ENCODE results near the gene VSNL1. TPM values are rescaled to one million over a fixed set of nuclear protein-coding genes. Genes with fewer than 3 reads are reported as not detected.

The VSNL1 gene
- total RNA-seq, 2 donors from 2014 or later = not detected

DNA sequence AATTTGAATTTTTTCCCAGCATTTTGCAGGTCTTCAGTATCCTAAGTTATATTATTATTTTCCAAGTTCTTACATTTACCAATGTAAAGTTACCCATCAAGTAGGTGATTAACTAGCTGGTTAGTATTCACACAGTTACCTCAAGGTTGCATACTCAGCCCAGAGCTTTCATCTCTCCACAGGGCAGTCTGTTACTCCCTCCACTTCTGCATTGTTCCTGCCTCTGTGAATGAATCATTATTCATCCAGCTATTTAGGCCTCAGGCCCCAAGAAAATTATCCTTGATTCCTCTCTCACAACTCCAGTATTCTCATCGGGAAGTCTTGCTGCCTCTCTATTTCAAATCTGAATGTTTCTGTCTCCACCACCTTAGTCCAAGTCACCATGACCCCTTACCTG, 121.0 kb downstream of the VSNL1 start:
- intact Hi-C loops (cut with DNase I) = no loop called here
- DNase-seq (ENCODE audit: low spot score) = no peak

DNA sequence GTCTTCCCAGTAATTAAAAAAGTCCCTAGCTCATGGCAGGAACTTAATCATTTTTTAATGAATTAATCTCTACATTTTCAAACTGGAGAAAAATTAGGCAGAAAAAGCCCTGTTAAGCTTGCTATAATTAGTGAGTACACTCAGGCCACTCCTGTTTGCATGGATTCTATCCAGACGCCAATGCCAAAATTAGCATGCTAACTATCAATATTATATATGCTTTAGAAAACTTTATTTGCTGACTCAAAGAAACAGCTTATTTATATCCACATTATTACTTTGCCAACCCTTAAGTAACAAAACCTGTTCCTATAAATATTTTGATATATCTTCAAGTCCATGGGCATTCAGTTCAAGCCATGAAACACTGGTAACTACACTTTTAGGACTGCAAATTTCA, 122.2 kb downstream of the VSNL1 start:
- DNase-seq (ENCODE audit: low spot score) = no peak
- intact Hi-C loops (cut with DNase I) = no loop called here

- intact Hi-C loops (cut with DNase I) = no loop called here
- no peak for DNase-seq (ENCODE audit: low spot score)
Measured at GRCh38 chr2:17664534-17664933, 124.0 kb downstream of the VSNL1 start.

DNA sequence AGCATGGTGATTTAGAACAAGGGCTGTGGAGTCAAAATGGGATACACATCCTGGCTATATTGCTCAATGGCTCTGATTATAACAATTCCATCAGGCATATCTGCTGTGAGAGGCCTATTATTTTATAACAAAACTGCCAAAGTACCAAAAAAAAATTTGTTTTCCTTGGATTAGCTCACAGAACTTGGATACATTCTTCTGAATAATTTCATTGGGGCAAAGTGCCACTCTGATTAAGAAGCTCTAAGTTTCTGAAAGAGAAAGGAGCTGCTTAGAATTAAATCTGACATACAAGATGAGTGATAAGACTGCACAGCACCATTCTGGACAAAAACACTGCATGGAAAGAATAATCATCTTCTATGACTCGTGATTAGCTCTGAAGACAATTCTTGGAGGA, 127.4 kb downstream of the VSNL1 start:
- intact Hi-C loops (cut with DNase I) = no loop called here
- no peak for DNase-seq (ENCODE audit: low spot score)

DNA sequence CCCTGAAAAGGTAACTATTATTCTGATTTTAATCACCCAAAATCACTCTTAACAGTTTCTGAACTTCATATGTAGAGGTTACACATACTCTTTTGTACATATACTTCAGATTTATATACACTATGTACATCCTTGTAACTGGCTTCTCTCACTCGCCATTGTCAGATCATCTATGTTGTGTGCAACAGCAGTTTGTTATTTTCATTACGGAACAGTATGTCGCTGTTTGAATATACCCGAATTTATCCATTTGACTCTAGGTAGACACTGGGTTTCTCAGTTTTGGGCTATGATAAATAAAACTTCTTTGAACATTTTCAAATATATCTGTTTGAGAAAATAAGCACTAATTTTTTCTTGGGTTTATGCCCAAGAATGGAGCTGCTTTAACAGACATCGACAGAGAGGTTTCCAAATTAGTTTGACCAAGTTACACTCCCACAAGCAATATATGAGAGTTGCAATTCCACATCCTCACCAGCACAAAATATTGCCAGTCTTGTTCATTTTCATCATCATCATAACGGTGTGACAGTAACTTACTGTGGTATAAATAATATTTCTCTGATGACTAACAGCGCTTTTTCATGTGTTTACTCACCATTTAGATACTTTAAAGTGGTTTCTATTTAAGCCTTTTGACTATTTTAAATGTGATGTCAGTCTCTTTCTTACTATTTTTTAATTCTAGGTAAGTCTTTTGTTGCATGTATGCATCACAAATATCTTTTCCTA, 132.3 kb downstream of the VSNL1 start:
- intact Hi-C loops (cut with DNase I) = no loop called here

GRCh38 chr2:17674817-17675216, 134.3 kb downstream of the VSNL1 start:
- DNase-seq (ENCODE audit: low spot score) = no peak
- intact Hi-C loops (cut with DNase I) = no loop called here

More for the DNA sequence above, 132.3 kb downstream of the VSNL1 start:
- no peak for DNase-seq (ENCODE audit: low spot score)

DNA sequence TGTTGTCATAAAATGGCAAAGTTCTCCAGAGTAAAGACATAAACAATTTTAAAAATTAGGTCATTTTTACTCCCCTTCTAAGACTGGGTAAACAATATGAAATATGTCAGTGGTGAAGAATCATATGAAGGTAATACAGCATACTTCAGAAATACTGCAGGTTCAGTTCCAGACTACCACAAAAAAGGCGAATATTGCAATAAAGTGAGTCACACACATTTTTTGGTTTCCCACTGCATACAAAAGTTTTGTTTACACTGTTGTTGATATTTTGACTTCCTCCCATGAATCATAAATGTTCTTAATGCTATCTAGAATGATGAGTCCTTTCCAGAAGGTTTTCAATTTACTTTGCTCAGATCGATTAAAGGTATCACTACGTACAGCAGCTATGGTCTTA, 139.6 kb downstream of the VSNL1 start:
- intact Hi-C loops (cut with DNase I) = no loop called here
- DNase-seq (ENCODE audit: low spot score) = no peak

DNA sequence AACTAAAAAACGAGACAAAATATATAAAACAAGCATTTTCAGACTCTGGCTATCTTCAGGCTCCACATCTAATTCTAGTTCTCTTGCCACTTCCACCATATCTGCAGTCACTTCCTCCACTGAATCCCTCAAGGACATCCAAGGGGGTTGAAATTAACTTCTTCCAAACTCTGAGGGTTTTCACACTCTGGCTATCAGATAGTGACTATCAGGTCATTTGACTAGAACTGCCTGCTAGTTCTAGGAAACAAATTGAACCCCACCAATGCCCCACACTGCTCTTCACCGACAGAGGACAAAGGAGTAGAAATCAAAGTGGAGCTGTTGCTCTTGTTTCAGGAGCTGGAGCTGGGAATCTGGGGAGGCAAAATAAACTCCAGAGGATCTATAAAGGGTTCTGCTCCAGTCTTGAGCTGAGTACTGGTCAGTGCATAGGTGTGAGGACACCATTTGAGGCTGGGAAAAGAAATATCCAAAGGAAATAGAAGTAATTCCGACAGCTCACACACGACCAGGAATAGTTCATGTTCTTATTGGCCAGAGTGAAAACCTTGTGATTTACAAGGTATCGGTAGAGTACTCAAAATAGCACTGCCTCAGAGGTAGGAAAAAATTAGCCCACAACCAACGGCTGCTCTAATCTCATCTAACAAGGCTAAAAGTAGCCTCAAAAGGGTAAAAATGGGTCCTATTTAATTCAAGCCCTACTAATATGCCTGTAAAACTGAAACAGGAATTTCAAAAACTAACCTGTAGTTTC, 141.8 kb downstream of the VSNL1 start:
- DNase-seq (ENCODE audit: low spot score) = no peak
- intact Hi-C loops (cut with DNase I) = no loop called here

DNA sequence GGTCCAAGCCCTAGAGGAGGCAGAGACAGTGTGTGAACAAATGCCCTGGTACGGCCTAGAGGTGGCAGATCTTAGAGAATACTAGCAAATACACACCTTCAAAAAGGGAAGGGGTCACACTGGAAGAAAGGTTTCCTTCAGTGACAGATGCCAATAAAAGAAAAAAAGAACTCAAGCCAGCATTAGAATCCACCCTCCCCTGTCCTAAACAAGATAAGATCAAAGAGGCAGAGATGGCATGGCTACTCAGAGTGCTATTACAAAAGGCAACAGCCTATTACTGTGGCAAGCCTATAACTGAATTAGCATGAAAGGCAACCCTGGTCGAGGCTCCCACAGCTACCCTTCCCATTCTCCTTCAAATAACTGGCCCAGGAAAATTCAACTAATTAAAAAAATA, 143.5 kb downstream of the VSNL1 start:
- intact Hi-C loops (cut with DNase I) = no loop called here
- DNase-seq (ENCODE audit: low spot score) = no peak

GRCh38 chr2:17688600-17688999, 148.1 kb downstream of the VSNL1 start:
- no peak for DNase-seq (ENCODE audit: low spot score)
- intact Hi-C loops (cut with DNase I) = no loop called here

DNA sequence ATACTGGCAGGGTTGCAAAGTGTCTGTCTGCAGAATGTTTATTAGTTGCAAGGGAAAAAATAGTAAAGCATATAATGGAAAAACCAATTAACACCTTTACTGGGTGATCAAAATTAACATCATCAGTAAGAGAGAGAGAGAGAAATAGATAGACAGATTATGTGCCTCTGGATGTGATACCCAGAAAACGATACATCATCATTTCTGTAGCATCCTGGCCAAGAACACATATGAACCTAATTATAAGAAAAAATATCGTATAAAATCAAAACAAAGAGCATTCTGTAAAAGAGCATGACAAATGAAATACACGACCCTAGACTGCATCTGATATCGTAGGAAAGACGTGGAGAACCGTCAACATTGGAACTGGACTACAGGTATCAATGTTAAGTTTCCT, 148.5 kb downstream of the VSNL1 start:
- intact Hi-C loops (cut with DNase I) = no loop called here
- DNase-seq (ENCODE audit: low spot score) = no peak

DNA sequence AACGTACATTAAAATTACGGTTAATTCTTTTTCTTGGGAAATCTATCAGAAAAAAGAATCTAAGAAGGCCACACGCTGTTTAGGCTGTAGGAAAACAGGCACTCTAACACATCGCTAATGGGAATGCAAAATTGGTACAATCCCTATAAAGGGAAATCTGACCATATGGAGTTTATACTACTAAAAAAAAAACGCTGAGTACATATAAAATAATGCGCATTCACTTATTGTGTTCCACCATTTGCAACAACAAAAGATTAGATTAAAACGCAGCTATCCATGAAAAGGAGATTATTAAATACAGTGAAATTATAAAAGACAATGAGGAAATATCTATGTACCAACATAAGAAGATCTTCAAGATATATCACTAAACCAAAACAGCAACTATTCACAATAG, 150.3 kb downstream of the VSNL1 start:
- intact Hi-C loops (cut with DNase I) = no loop called here
- DNase-seq (ENCODE audit: low spot score) = no peak

Other genes with a start within 250 kb of the VSNL1 start
- gene RAD51AP2, start 22.3 kb upstream of the VSNL1 start, total RNA-seq = not detected
- 10 to 100 TPM; 10.5 to 13.8 TPM for gene SMC6, start 213.1 kb downstream of the VSNL1 start, total RNA-seq
- 1 to 10 TPM; 3.1 to 3.5 TPM for gene GEN1, start 213.4 kb downstream of the VSNL1 start, total RNA-seq